ENCODE measurements around the gene ABCC3. TPM values are rescaled to one million over a fixed set of nuclear protein-coding genes. Genes with fewer than 3 reads are reported as not detected.

Gene ABCC3
- polyA plus RNA-seq, 2 donors = 17.7 to 32.0 TPM

DNA sequence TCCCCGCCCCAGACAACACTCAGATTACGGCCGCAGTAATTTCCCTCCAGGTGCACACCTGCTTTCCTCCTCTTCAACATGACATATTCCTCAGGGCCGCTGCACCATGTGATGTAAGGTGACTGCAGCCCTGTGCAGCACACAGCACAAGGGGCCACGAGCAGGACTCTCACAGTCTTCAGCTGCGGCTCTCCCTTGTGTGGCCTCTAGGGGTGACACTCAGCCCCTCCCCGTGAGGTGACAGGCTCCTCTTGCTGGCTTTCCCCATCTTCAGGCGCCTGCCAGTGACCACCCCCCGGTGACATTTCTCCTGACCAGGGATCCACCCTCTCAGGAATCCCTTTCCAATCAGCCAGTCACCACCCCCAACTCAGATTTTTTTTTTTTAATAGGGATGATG, 31.3 kb upstream of the ABCC3 start:
- H3K27ac ChIP-seq (ENCODE audit: low read depth in 2 of 2, low read length in 1 of 2) = no peak overlapping the region
- H3K9me3 ChIP-seq (ENCODE audit: control insufficient read depth in 2 of 2, insufficient read depth in 1 of 2, low read depth in 1 of 2, low read length in 1 of 2) = no peaks in the 10 kb centered on the region
- H3K4me1 ChIP-seq (ENCODE audit: control insufficient read depth in 2 of 2, insufficient read depth in 2 of 2, low read length in 1 of 2) = peaks cover 0 to 2% of the 10 kb centered on the region in 2 donors
- H3K4me3 ChIP-seq (ENCODE audit: low read depth in 1 of 2, low read length in 2 of 2) = no peak overlapping the region
- WGBS, 2 donors = 56 to 64% methylated on average over 9 of the region's 9 CpGs
- H3K36me3 ChIP-seq (ENCODE audit: control insufficient read depth in 2 of 2, insufficient read depth in 2 of 2, low read length in 1 of 2) = no peaks in the 10 kb centered on the region
- H3K27me3 ChIP-seq (ENCODE audit: control insufficient read depth in 1 of 2, insufficient read depth in 2 of 2, low read length in 2 of 2) = no peaks in the 10 kb centered on the region

DNA sequence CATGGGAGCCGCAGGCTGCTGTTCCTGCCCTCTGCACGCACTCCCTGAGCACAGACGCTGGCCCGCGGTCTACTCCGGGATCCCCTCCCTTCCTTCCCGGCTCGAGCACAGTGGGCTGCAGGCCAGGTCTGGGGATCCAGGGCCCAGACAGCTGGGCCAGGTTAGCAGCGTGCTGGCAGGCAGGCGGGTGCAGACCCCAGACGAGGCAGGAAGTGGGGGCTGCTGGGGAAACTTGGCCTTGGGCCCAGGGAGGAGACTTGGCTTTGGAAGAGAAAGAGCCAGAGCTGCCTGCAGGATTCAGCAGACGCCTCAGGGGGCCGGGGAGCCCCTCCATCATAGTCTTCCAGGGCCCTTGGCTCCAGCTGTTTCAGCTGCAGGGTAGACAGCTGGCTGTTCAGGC, 30.2 kb upstream of the ABCC3 start:
- Histone ChIP-seq H3K9me3 (ENCODE audit: control insufficient read depth in 2 of 2, insufficient read depth in 1 of 2, low read depth in 1 of 2, low read length in 1 of 2) (no peaks in the 10 kb centered on the region), H3K4me3 (ENCODE audit: low read depth in 1 of 2, low read length in 2 of 2) (no peak overlapping the region), H3K27ac (ENCODE audit: low read depth in 2 of 2, low read length in 1 of 2) (no peak overlapping the region), H3K27me3 (ENCODE audit: control insufficient read depth in 1 of 2, insufficient read depth in 2 of 2, low read length in 2 of 2) (no peaks in the 10 kb centered on the region), H3K4me1 (ENCODE audit: control insufficient read depth in 2 of 2, insufficient read depth in 2 of 2, low read length in 1 of 2) (peaks cover 0 to 2% of the 10 kb centered on the region in 2 donors), H3K36me3 (ENCODE audit: control insufficient read depth in 2 of 2, insufficient read depth in 2 of 2, low read length in 1 of 2) (no peaks in the 10 kb centered on the region)
- WGBS, 2 donors = 6 to 16% methylated on average over 11 to 13 of the region's 13 CpGs

- no peaks in the 10 kb centered on the region for H3K27me3 ChIP-seq (ENCODE audit: control insufficient read depth in 1 of 2, insufficient read depth in 2 of 2, low read length in 2 of 2)
- H3K36me3 ChIP-seq (ENCODE audit: control insufficient read depth in 2 of 2, insufficient read depth in 2 of 2, low read length in 1 of 2) = no peaks in the 10 kb centered on the region
- peaks cover 0 to 2% of the 10 kb centered on the region in 2 donors for H3K4me1 ChIP-seq (ENCODE audit: control insufficient read depth in 2 of 2, insufficient read depth in 2 of 2, low read length in 1 of 2)
- 68 to 72% methylated on average over 10 of the region's 10 CpGs for WGBS, 2 donors
- H3K27ac ChIP-seq (ENCODE audit: low read depth in 2 of 2, low read length in 1 of 2) = no peak overlapping the region
- no peaks in the 10 kb centered on the region for H3K9me3 ChIP-seq (ENCODE audit: control insufficient read depth in 2 of 2, insufficient read depth in 1 of 2, low read depth in 1 of 2, low read length in 1 of 2)
- H3K4me3 ChIP-seq (ENCODE audit: low read depth in 1 of 2, low read length in 2 of 2) = no peak overlapping the region
Measured at GRCh38 chr17:50605429-50605828, 29.3 kb upstream of the ABCC3 start.

- H3K9me3 ChIP-seq (ENCODE audit: control insufficient read depth in 2 of 2, insufficient read depth in 1 of 2, low read depth in 1 of 2, low read length in 1 of 2) = no peaks in the 10 kb centered on the region
- no peaks in the 10 kb centered on the region for H3K36me3 ChIP-seq (ENCODE audit: control insufficient read depth in 2 of 2, insufficient read depth in 2 of 2, low read length in 1 of 2)
- no peaks in the 10 kb centered on the region for H3K27me3 ChIP-seq (ENCODE audit: control insufficient read depth in 1 of 2, insufficient read depth in 2 of 2, low read length in 2 of 2)
- peaks cover 0 to 2% of the 10 kb centered on the region in 2 donors for H3K4me1 ChIP-seq (ENCODE audit: control insufficient read depth in 2 of 2, insufficient read depth in 2 of 2, low read length in 1 of 2)
- 81 to 86% methylated on average over 19 of the region's 19 CpGs for WGBS, 2 donors
- no peak overlapping the region for H3K27ac ChIP-seq (ENCODE audit: low read depth in 2 of 2, low read length in 1 of 2)
- H3K4me3 ChIP-seq (ENCODE audit: low read depth in 1 of 2, low read length in 2 of 2) = no peak overlapping the region
Measured at GRCh38 chr17:50607522-50608175, 27.0 kb upstream of the ABCC3 start.

- Histone ChIP-seq H3K9me3 (ENCODE audit: control insufficient read depth in 2 of 2, insufficient read depth in 1 of 2, low read depth in 1 of 2, low read length in 1 of 2) (no peaks in the 10 kb centered on the region), H3K36me3 (ENCODE audit: control insufficient read depth in 2 of 2, insufficient read depth in 2 of 2, low read length in 1 of 2) (no peaks in the 10 kb centered on the region), H3K27ac (ENCODE audit: low read depth in 2 of 2, low read length in 1 of 2) (no peak overlapping the region), H3K4me1 (ENCODE audit: control insufficient read depth in 2 of 2, insufficient read depth in 2 of 2, low read length in 1 of 2) (peaks cover 2 to 3% of the 10 kb centered on the region in 2 donors), H3K27me3 (ENCODE audit: control insufficient read depth in 1 of 2, insufficient read depth in 2 of 2, low read length in 2 of 2) (no peaks in the 10 kb centered on the region), H3K4me3 (ENCODE audit: low read depth in 1 of 2, low read length in 2 of 2) (no peak overlapping the region)
- 72 to 76% methylated on average over 22 of the region's 22 CpGs for WGBS, 2 donors
Measured at GRCh38 chr17:50608700-50609379, 25.8 kb upstream of the ABCC3 start.

GRCh38 chr17:50609380-50610074, 25.2 kb upstream of the ABCC3 start:
- Histone ChIP-seq H3K4me3 (ENCODE audit: low read depth in 1 of 2, low read length in 2 of 2) (no peak overlapping the region), H3K9me3 (ENCODE audit: control insufficient read depth in 2 of 2, insufficient read depth in 1 of 2, low read depth in 1 of 2, low read length in 1 of 2) (no peaks in the 10 kb centered on the region), H3K27me3 (ENCODE audit: control insufficient read depth in 1 of 2, insufficient read depth in 2 of 2, low read length in 2 of 2) (no peaks in the 10 kb centered on the region), H3K27ac (ENCODE audit: low read depth in 2 of 2, low read length in 1 of 2) (no peak overlapping the region), H3K36me3 (ENCODE audit: control insufficient read depth in 2 of 2, insufficient read depth in 2 of 2, low read length in 1 of 2) (no peaks in the 10 kb centered on the region), H3K4me1 (ENCODE audit: control insufficient read depth in 2 of 2, insufficient read depth in 2 of 2, low read length in 1 of 2) (peaks cover 2 to 3% of the 10 kb centered on the region in 2 donors)
- 75 to 78% methylated on average over 24 of the region's 24 CpGs for WGBS, 2 donors

DNA sequence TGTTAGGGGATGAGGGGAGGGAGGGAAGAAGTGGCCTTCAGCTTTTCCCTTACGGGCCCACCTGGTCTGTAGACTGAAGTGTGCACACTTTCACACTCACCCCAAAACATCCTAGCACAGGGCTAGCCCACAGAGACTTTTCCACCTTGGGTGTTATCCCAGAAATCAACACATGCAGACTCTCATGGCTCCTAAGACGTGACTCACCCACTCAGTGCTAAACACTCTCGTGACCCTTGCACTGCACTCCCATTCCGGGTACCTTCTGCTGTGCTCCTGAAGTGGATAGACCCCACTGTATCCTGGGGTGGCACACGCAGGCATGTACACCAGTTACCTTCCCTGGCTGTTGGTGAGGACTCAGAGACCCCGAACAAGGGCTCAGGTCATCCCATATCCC, 23.0 kb upstream of the ABCC3 start:
- Histone ChIP-seq H3K9me3 (ENCODE audit: control insufficient read depth in 2 of 2, insufficient read depth in 1 of 2, low read depth in 1 of 2, low read length in 1 of 2) (no peaks in the 10 kb centered on the region), H3K27me3 (ENCODE audit: control insufficient read depth in 1 of 2, insufficient read depth in 2 of 2, low read length in 2 of 2) (no peaks in the 10 kb centered on the region), H3K36me3 (ENCODE audit: control insufficient read depth in 2 of 2, insufficient read depth in 2 of 2, low read length in 1 of 2) (no peaks in the 10 kb centered on the region), H3K27ac (ENCODE audit: low read depth in 2 of 2, low read length in 1 of 2) (no peak overlapping the region), H3K4me1 (ENCODE audit: control insufficient read depth in 2 of 2, insufficient read depth in 2 of 2, low read length in 1 of 2) (peaks cover 0 to 3% of the 10 kb centered on the region in 2 donors), H3K4me3 (ENCODE audit: low read depth in 1 of 2, low read length in 2 of 2) (no peak overlapping the region)
- WGBS, 2 donors = 84% methylated on average over 6 of the region's 6 CpGs

DNA sequence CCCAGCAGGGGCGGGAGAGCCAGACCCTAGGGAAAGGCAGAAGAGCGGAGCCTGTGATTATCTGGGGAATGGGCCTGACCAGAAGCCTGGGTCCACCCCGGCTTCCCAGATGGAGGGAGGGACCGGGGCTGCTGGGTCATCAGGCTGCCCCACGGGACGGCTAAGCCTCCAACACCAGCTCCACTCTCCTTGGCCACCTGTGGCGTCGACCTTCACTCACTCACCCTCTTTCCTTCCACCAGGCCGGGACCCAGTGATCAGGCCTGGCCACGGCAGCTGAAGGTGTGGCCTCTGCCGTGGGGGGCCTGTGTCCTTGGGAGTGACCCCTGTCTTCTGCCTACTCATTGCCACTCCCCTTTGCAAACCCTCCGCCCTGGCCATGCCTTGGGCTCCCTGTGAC, 22.4 kb upstream of the ABCC3 start:
- Histone ChIP-seq H3K4me1 (ENCODE audit: control insufficient read depth in 2 of 2, insufficient read depth in 2 of 2, low read length in 1 of 2) (peaks cover 0 to 3% of the 10 kb centered on the region in 2 donors), H3K4me3 (ENCODE audit: low read depth in 1 of 2, low read length in 2 of 2) (no peak overlapping the region), H3K36me3 (ENCODE audit: control insufficient read depth in 2 of 2, insufficient read depth in 2 of 2, low read length in 1 of 2) (no peaks in the 10 kb centered on the region), H3K27ac (ENCODE audit: low read depth in 2 of 2, low read length in 1 of 2) (no peak overlapping the region), H3K27me3 (ENCODE audit: control insufficient read depth in 1 of 2, insufficient read depth in 2 of 2, low read length in 2 of 2) (no peaks in the 10 kb centered on the region), H3K9me3 (ENCODE audit: control insufficient read depth in 2 of 2, insufficient read depth in 1 of 2, low read depth in 1 of 2, low read length in 1 of 2) (no peaks in the 10 kb centered on the region)
- 83 to 93% methylated on average over 12 of the region's 12 CpGs for WGBS, 2 donors

GRCh38 chr17:50613007-50613992, 21.4 kb upstream of the ABCC3 start:
- Histone ChIP-seq H3K27ac (ENCODE audit: low read depth in 2 of 2, low read length in 1 of 2) (no peak overlapping the region), H3K4me1 (ENCODE audit: control insufficient read depth in 2 of 2, insufficient read depth in 2 of 2, low read length in 1 of 2) (peaks cover 0 to 3% of the 10 kb centered on the region in 2 donors), H3K36me3 (ENCODE audit: control insufficient read depth in 2 of 2, insufficient read depth in 2 of 2, low read length in 1 of 2) (no peaks in the 10 kb centered on the region), H3K4me3 (ENCODE audit: low read depth in 1 of 2, low read length in 2 of 2) (no peak overlapping the region), H3K9me3 (ENCODE audit: control insufficient read depth in 2 of 2, insufficient read depth in 1 of 2, low read depth in 1 of 2, low read length in 1 of 2) (no peaks in the 10 kb centered on the region), H3K27me3 (ENCODE audit: control insufficient read depth in 1 of 2, insufficient read depth in 2 of 2, low read length in 2 of 2) (no peaks in the 10 kb centered on the region)
- 51 to 65% methylated on average over 26 of the region's 26 CpGs for WGBS, 2 donors

Measured in esophagus (tissue), 2 donors.